K562 (cell line): ENCODE measurements around the gene SCARF2. TPM values are rescaled to one million over a fixed set of nuclear protein-coding genes. Genes with fewer than 3 reads are reported as not detected.

Experiments
- ARID4B ChIP-seq: sonication (generic); formaldehyde crosslinking; IDR thresholded peaks from 2 replicates; pipeline ENCODE4 v1.8.0; 2022; ENCODE audit warnings: mild to moderate bottlenecking, missing genetic modification reagents
- E2F6 ChIP-seq, 2 experiments: IDR thresholded peaks; 2 replicates each; pipeline ENCODE4 v1.6.1; 2011; ENCODE audit warnings: borderline replicate concordance in 1 of 2, control low read depth in 1 of 2, low read depth in 1 of 2, low read length in 1 of 2, mild to moderate bottlenecking in 1 of 2, mixed read lengths in 1 of 2, moderate library complexity in 1 of 2; ENCODE audit not compliant: insufficient read depth in 1 of 2, insufficient read length in 1 of 2, poor library complexity in 1 of 2, severe bottlenecking in 1 of 2; ENCODE audit errors: extremely low read depth in 1 of 2
- ESRRA ChIP-seq: fragments of 450-650 bp; IDR thresholded peaks from 2 replicates; pipeline ENCODE4 v1.6.1; 2014; ENCODE audit warnings: low read depth, mild to moderate bottlenecking, moderate library complexity, borderline replicate concordance
- FOXJ2 ChIP-seq: fragments of 200-800 bp; sonication (Bioruptor generic); IDR thresholded peaks from 2 replicates; pipeline ENCODE4 v1.6.1; 2016; ENCODE audit warnings: missing genetic modification characterization, missing compliant biosample characterization
- FOXP1 ChIP-seq: sonication (generic); formaldehyde crosslinking; IDR thresholded peaks from 2 replicates; pipeline ENCODE4 v1.8.0; 2022; ENCODE audit warnings: mild to moderate bottlenecking, missing genetic modification reagents
- HCFC1 ChIP-seq: IDR thresholded peaks from 2 replicates; pipeline ENCODE4 v1.6.1; 2012; ENCODE audit warnings: low read depth, low read length, improper control_type of control experiment
- KLF6 ChIP-seq: fragments of 250-450 bp; sonication (Bioruptor Pico); IDR thresholded peaks from 2 replicates; pipeline ENCODE4 v1.4.0; 2020; ENCODE audit warnings: mild to moderate bottlenecking, moderate library complexity, borderline replicate concordance
- LCOR ChIP-seq: sonication (generic); formaldehyde crosslinking; IDR thresholded peaks from 2 replicates; pipeline ENCODE4 v1.8.0; 2022; ENCODE audit warnings: mild to moderate bottlenecking, missing genetic modification reagents
- MTF1 ChIP-seq: fragments of 250-450 bp; sonication (Bioruptor Pico); IDR thresholded peaks from 2 replicates; pipeline ENCODE4 v1.9.0; 2021; ENCODE audit warnings: moderate library complexity, mild to moderate bottlenecking, inconsistent platforms, borderline replicate concordance
- MYC ChIP-seq, 2 experiments: fragments of 250-450 bp in 1 of 2; sonication (Bioruptor Pico) in 1 of 2; IDR thresholded peaks; 2 replicates each; pipeline versions ENCODE4 v1.5.1 to v1.6.1; 2012 to 2021; ENCODE audit warnings: low read depth in 2 of 2, borderline replicate concordance in 1 of 2, improper control_type of control experiment in 1 of 2, low read length in 1 of 2, mild to moderate bottlenecking in 1 of 2, moderate library complexity in 1 of 2
- NUFIP1 ChIP-seq: fragments of 450-650 bp; IDR thresholded peaks from 2 replicates; pipeline ENCODE4 v1.6.1; 2018; ENCODE audit not compliant: partially characterized antibody
- OTX1 ChIP-seq: fragments of 450-650 bp; formaldehyde crosslinking; IDR thresholded peaks from 2 replicates; pipeline ENCODE4 v1.4.0; 2022; ENCODE audit warnings: mild to moderate bottlenecking
- PHTF2 ChIP-seq: fragments of 250-450 bp; sonication (Bioruptor Pico); IDR thresholded peaks from 2 replicates; pipeline ENCODE4 v1.5.0; 2021; ENCODE audit warnings: mild to moderate bottlenecking
- POLR3G ChIP-seq: IDR thresholded peaks from 2 replicates; pipeline ENCODE4 v1.6.1; 2011; ENCODE audit not compliant: insufficient read length, insufficient replicate concordance; ENCODE audit errors: extremely low read depth
- PPARD ChIP-seq: fragments of 250-450 bp; sonication (Bioruptor Pico); IDR thresholded peaks from 2 replicates; pipeline ENCODE4 v1.8.0; 2022; ENCODE audit warnings: inconsistent platforms, mild to moderate bottlenecking, moderate library complexity
- SMARCC2 ChIP-seq: fragments of 450-650 bp; IDR thresholded peaks from 2 replicates; pipeline ENCODE4 v1.6.1; 2017; ENCODE audit warnings: antibody characterized with exemption, moderate library complexity, mild to moderate bottlenecking, low read depth
- ZFP30 ChIP-seq: fragments of 250-450 bp; sonication (Bioruptor Pico); IDR thresholded peaks from 2 replicates; pipeline ENCODE4 v1.8.0; 2022; ENCODE audit warnings: moderate library complexity, mild to moderate bottlenecking, inconsistent platforms, borderline replicate concordance
- ZNF212 ChIP-seq: fragments of 450-650 bp; formaldehyde crosslinking; IDR thresholded peaks from 2 replicates; pipeline ENCODE4 v1.4.0; 2020; ENCODE audit warnings: mild to moderate bottlenecking
- ZNF280B ChIP-seq: fragments of 250-450 bp; sonication (Bioruptor Pico); IDR thresholded peaks from 2 replicates; pipeline ENCODE4 v1.5.1; 2021; ENCODE audit warnings: mild to moderate bottlenecking
- polyA plus RNA-seq, 8 experiments: library from polyadenylated mRNA; depleted of rRNA in 4 of 8; stranded (reverse) in 5 of 8; unstranded in 3 of 8; fragments of >200 nt; fragmentation: Nextera tagmentation in 2 of 8; fragmentation: Illumina TruSeq in 1 of 8; extraction: Ambion mirVana in 2 of 8; extraction: Trizol in 1 of 8; gene quantifications; 2 replicates each; pipeline versions ENCODE4 v1.2.1 to v1.2.3, GENCODE V29; 2011 to 2014; ENCODE audit warnings: inconsistent platforms in 1 of 8, missing spikeins in 1 of 8
- total RNA-seq, 7 experiments: library from RNA; depleted of rRNA in 6 of 7; stranded (reverse); fragments of >200 nt in 6 of 7; fragmentation: Illumina TruSeq in 2 of 7; extraction: Trizol in 2 of 7; gene quantifications; 2 replicates each; pipeline versions ENCODE4 v1.2.1 to v1.2.3, GENCODE V29; 2011 to 2021; ENCODE audit warnings: low replicate concordance in 1 of 7

SCARF2 gene
- total and polyA plus RNA-seq, 9 of the 15 experiments (the other 6 are each of a cell fraction or from before 2014, with no cell fraction given): 0.06 to 0.32 (median 0.21) TPM; not detected in 5

GRCh38 chr22:20469110-20469868, 31.7 kb upstream of the SCARF2 start (continued):
- no peak for TF ChIP-seq ARID4B (CRISPR knock-in tag)
- no peak for TF ChIP-seq FOXJ2 (tag)
- no peak for TF ChIP-seq KLF6 (CRISPR knock-in tag)
- TF ChIP-seq MTF1 (CRISPR knock-in tag): no peak
- no peak for TF ChIP-seq ZNF280B (CRISPR knock-in tag)
- TF ChIP-seq FOXP1 (CRISPR knock-in tag): no peak; the same call in 1 of the 2 replicates
- TF ChIP-seq OTX1 (CRISPR knock-in tag): peak; percentile 57; the same call in 1 of the 2 replicates
- no peak for TF ChIP-seq PHTF2 (CRISPR knock-in tag)
- TF ChIP-seq HCFC1: no peak
- no peak for TF ChIP-seq LCOR (CRISPR knock-in tag)
- TF ChIP-seq SMARCC2: no peak
- no peak for TF ChIP-seq E2F6 (IDR thresholded peaks at IDR 0.05; ENCODE audit: borderline replicate concordance in 1 of 2, extremely low read depth in 1 of 2, insufficient read depth in 1 of 2, insufficient read length in 1 of 2, low read depth in 1 of 2, low read length in 1 of 2, poor library complexity in 1 of 2, severe bottlenecking in 1 of 2)
- TF ChIP-seq NUFIP1: no peak
- TF ChIP-seq POLR3G: no peak
- no peak for TF ChIP-seq ZNF212 (CRISPR knock-in tag)
- TF ChIP-seq ZFP30 (CRISPR knock-in tag): no peak
- TF ChIP-seq MYC (IDR thresholded peaks at IDR 0.05; ENCODE audit: low read depth, low read length): no peak
- 0 out of 2 replicates have a peak, but pooled peaks have one; percentile 6 for TF ChIP-seq MYC (CRISPR knock-in tag; IDR thresholded peaks at IDR 0.05; ENCODE audit: borderline replicate concordance, low read depth)
- TF ChIP-seq PPARD (CRISPR knock-in tag): no peak
- no peak for TF ChIP-seq ESRRA
